Neural progenitor cell (in vitro differentiated cells): ENCODE measurements around the gene WWC1. TPM values are rescaled to one million over a fixed set of nuclear protein-coding genes. Genes with fewer than 3 reads are reported as not detected.

Source experiments
- DNase-seq: peaks from one replicate; pipeline ENCODE4 v3.0.0-alpha.2; 2016; ENCODE audit warnings: low spot score
- H2AFZ ChIP-seq: fragments of 200-600 bp; sonication (generic); replicated peaks from 2 replicates; pipeline ENCODE4 v1.6.1; 2016; ENCODE audit warnings: antibody characterized with exemption
- H3F3A ChIP-seq: fragments of 200-600 bp; sonication (generic); 2 replicates; pipeline ENCODE4 v1.6.1; 2016; ENCODE audit warnings: antibody characterized with exemption, low read depth
- H3K27ac ChIP-seq: fragments of 200-600 bp; sonication (generic); 2 replicates; pipeline ENCODE4 v1.5.1; 2016; ENCODE audit warnings: mild to moderate bottlenecking
- H3K27me3 ChIP-seq: fragments of 200-600 bp; sonication (generic); 2 replicates; pipeline ENCODE4 v1.6.1; 2016; ENCODE audit warnings: mild to moderate bottlenecking, moderate library complexity
- H3K36me3 ChIP-seq: fragments of 200-600 bp; sonication (generic); 2 replicates; pipeline ENCODE4 v1.5.1; 2016
- H3K4me1 ChIP-seq: fragments of 200-600 bp; sonication (generic); 2 replicates; pipeline ENCODE4 v1.6.1; 2016; ENCODE audit warnings: mixed run types
- H3K4me2 ChIP-seq: fragments of 200-600 bp; sonication (generic); 2 replicates; pipeline ENCODE4 v1.6.1; 2016
- H3K4me3 ChIP-seq: fragments of 200-600 bp; sonication (generic); 2 replicates; pipeline ENCODE4 v1.5.1; 2016
- H3K79me2 ChIP-seq: fragments of 200-600 bp; sonication (generic); 2 replicates; pipeline ENCODE4 v1.6.1; 2016; ENCODE audit warnings: low read depth
- H3K9ac ChIP-seq: fragments of 200-600 bp; sonication (generic); 2 replicates; pipeline ENCODE4 v1.6.1; 2016
- H3K9me3 ChIP-seq: fragments of 200-600 bp; sonication (generic); 2 replicates; pipeline ENCODE4 v1.5.1; 2016; ENCODE audit warnings: low read depth
- H4K20me1 ChIP-seq: fragments of 200-600 bp; sonication (generic); 2 replicates; pipeline ENCODE4 v1.6.1; 2016; ENCODE audit warnings: low read depth
- H3K27ac Mint-ChIP-seq: 3 replicates; pipeline ENCODE4 v1.8.0; 2021; ENCODE audit warnings: mixed read lengths
- H3K27me3 Mint-ChIP-seq: 2 replicates; pipeline ENCODE4 v1.8.0; 2022; ENCODE audit warnings: low read depth, mild to moderate bottlenecking, inconsistent platforms, moderate library complexity, mixed read lengths; ENCODE audit not compliant: insufficient read depth
- H3K36me3 Mint-ChIP-seq: 3 replicates; pipeline ENCODE4 v1.8.0; 2021; ENCODE audit warnings: mixed read lengths
- H3K4me1 Mint-ChIP-seq: 3 replicates; pipeline ENCODE4 v1.8.0; 2021; ENCODE audit warnings: mixed read lengths
- H3K4me3 Mint-ChIP-seq: 3 replicates; pipeline ENCODE4 v1.8.0; 2021; ENCODE audit warnings: mild to moderate bottlenecking, moderate library complexity, mixed read lengths
- H3K9me3 Mint-ChIP-seq: 3 replicates; pipeline ENCODE4 v1.8.0; 2020; ENCODE audit warnings: mixed read lengths
- EZH2 ChIP-seq: fragments of 200-600 bp; sonication (generic); IDR thresholded peaks from 2 replicates; pipeline ENCODE4 v1.6.1; 2017; ENCODE audit warnings: antibody characterized with exemption, mild to moderate bottlenecking, moderate library complexity
- EZH2phosphoT487 ChIP-seq: fragments of 200-600 bp; sonication (generic); IDR thresholded peaks from 2 replicates; pipeline ENCODE4 v1.6.1; 2017; ENCODE audit warnings: antibody characterized with exemption
- total RNA-seq: library from RNA; depleted of rRNA; stranded (reverse); fragments of >200 nt; gene quantifications from 2 replicates; pipeline ENCODE4 v1.2.3, GENCODE V29; 2015; ENCODE audit warnings: low replicate concordance
- TF ChIP-seq, protein P1 (sequence below): fragments of 200-600 bp; sonication (generic); IDR thresholded peaks from 2 replicates; pipeline ENCODE4 v1.5.1; 2017; ENCODE audit warnings: antibody characterized with exemption, mild to moderate bottlenecking

WWC1 gene
- total RNA-seq, 1 donor from 2014 or later = 6.7 TPM

DNA sequence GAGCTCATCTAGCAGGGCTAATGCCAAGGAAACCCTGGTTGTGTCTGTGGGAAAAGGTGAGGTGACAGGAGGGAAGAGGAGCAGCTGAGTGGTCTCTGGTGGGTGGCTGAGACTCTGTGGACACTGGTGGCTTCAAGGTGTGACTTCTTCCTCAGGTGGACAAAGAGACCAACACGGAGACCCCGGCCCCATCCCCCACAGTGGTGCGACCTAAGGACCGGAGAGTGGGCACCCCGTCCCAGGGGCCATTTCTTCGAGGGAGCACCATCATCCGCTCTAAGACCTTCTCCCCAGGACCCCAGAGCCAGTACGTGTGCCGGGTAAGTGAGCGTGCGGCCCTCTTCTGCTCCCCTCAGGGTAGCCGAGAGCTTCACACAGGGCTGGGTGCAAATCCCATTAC lies 163.8 kb downstream of the WWC1 start:
- H3K4me2 ChIP-seq = no peak overlapping the region
- H3K4me1 ChIP-seq = no peaks in the 10 kb centered on the region
- no peak overlapping the region for H3K4me3 ChIP-seq
- H3K79me2 ChIP-seq = no peaks in the 10 kb centered on the region
- TF ChIP-seq EZH2 = no peak
- TF ChIP-seq EZH2phosphoT487 = no peak
- TF ChIP-seq, protein P1, sequence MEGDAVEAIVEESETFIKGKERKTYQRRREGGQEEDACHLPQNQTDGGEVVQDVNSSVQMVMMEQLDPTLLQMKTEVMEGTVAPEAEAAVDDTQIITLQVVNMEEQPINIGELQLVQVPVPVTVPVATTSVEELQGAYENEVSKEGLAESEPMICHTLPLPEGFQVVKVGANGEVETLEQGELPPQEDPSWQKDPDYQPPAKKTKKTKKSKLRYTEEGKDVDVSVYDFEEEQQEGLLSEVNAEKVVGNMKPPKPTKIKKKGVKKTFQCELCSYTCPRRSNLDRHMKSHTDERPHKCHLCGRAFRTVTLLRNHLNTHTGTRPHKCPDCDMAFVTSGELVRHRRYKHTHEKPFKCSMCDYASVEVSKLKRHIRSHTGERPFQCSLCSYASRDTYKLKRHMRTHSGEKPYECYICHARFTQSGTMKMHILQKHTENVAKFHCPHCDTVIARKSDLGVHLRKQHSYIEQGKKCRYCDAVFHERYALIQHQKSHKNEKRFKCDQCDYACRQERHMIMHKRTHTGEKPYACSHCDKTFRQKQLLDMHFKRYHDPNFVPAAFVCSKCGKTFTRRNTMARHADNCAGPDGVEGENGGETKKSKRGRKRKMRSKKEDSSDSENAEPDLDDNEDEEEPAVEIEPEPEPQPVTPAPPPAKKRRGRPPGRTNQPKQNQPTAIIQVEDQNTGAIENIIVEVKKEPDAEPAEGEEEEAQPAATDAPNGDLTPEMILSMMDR = no peak
- H3K9me3 ChIP-seq = no peaks in the 10 kb centered on the region
- no peak overlapping the region for H3K27ac ChIP-seq
- no peaks in the 10 kb centered on the region for H3K9me3 Mint-ChIP-seq
- H3K27me3 ChIP-seq = no peaks in the 10 kb centered on the region
- peaks cover 5% of the 10 kb centered on the region for H3K27me3 Mint-ChIP-seq
- no peaks in the 10 kb centered on the region for H4K20me1 ChIP-seq
- no peak overlapping the region for H3K27ac Mint-ChIP-seq
- no peaks in the 10 kb centered on the region for H3F3A ChIP-seq
- H3K36me3 ChIP-seq = no peaks in the 10 kb centered on the region
- H3K9ac ChIP-seq = no peak overlapping the region
- no peak overlapping the region for H2AFZ ChIP-seq
- no peak for DNase-seq
- H3K4me1 Mint-ChIP-seq = peaks cover 7% of the 10 kb centered on the region
- H3K36me3 Mint-ChIP-seq = peaks cover 22% of the 10 kb centered on the region
- no peak overlapping the region for H3K4me3 Mint-ChIP-seq

DNA sequence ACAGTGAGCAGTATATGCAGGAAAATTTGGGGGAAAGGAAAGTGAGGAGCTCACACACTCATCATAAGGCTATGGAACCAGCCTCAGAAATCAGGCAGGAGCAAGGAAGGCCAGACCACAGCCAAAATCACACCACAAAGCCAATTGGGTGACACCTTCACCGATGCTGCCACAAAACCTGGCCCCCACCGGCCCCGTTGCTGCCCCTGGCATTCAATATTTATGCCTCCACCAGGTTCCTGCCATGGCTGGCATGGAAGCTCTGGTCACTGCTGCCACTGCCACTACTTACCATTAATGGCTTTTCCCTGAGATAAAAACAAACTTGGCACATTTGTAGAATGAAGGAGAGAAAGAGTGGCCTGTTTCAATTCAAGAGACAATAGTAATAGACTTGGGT lies 166.1 kb downstream of the WWC1 start:
- no peaks in the 10 kb centered on the region for H3K27me3 ChIP-seq
- TF ChIP-seq, protein P1 = no peak
- TF ChIP-seq EZH2 = no peak
- Mint-ChIP-seq H3K9me3 (no peaks in the 10 kb centered on the region), H3K36me3 (peaks cover 22% of the 10 kb centered on the region), H3K27ac (no peak overlapping the region), H3K27me3 (peaks cover 11% of the 10 kb centered on the region), H3K4me3 (no peak overlapping the region), H3K4me1 (peaks cover 11% of the 10 kb centered on the region)
- no peak overlapping the region for H3K9ac ChIP-seq
- no peak overlapping the region for H2AFZ ChIP-seq
- no peak overlapping the region for H3K4me2 ChIP-seq
- H3K79me2 ChIP-seq = no peaks in the 10 kb centered on the region
- H3K36me3 ChIP-seq = no peaks in the 10 kb centered on the region
- no peak for DNase-seq
- no peak overlapping the region for H3K27ac ChIP-seq
- no peak overlapping the region for H3K4me3 ChIP-seq
- no peaks in the 10 kb centered on the region for H3K9me3 ChIP-seq
- no peaks in the 10 kb centered on the region for H3F3A ChIP-seq
- no peaks in the 10 kb centered on the region for H4K20me1 ChIP-seq
- no peaks in the 10 kb centered on the region for H3K4me1 ChIP-seq

DNA sequence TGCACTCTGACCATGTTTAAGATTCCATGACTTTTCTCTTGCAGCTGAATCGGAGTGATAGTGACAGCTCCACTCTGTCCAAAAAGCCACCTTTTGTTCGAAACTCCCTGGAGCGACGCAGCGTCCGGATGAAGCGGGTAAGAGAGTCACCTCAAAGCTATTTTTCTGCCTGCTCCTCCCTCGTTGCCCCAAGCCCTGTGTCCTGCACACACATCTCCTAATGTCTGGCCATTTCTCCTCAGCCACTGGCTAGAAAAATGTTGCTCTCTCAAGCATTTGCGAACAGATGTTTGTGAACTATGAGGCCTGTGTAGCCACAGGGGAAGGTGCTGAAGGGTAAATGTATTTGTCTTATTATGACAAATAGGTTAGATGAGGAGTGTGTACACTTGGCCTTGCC lies 169.2 kb downstream of the WWC1 start:
- peaks cover 23% of the 10 kb centered on the region for H3K36me3 Mint-ChIP-seq
- no peaks in the 10 kb centered on the region for H3F3A ChIP-seq
- no peaks in the 10 kb centered on the region for H3K27me3 ChIP-seq
- no peak overlapping the region for H3K9ac ChIP-seq
- H3K79me2 ChIP-seq = no peaks in the 10 kb centered on the region
- H3K4me1 Mint-ChIP-seq = peaks cover 11% of the 10 kb centered on the region
- H3K4me3 ChIP-seq = no peak overlapping the region
- H3K4me3 Mint-ChIP-seq = no peak overlapping the region
- no peaks in the 10 kb centered on the region for H3K36me3 ChIP-seq
- no peaks in the 10 kb centered on the region for H3K9me3 ChIP-seq
- DNase-seq = no peak
- H4K20me1 ChIP-seq = no peaks in the 10 kb centered on the region
- no peak overlapping the region for H3K27ac Mint-ChIP-seq
- TF ChIP-seq EZH2phosphoT487 (no peak), EZH2 (no peak)
- TF ChIP-seq, protein P1 = no peak
- H3K27ac ChIP-seq = no peak overlapping the region
- no peak overlapping the region for H3K4me2 ChIP-seq
- no peaks in the 10 kb centered on the region for H3K9me3 Mint-ChIP-seq
- H2AFZ ChIP-seq = no peak overlapping the region
- no peaks in the 10 kb centered on the region for H3K4me1 ChIP-seq
- peaks cover 11% of the 10 kb centered on the region for H3K27me3 Mint-ChIP-seq

DNA sequence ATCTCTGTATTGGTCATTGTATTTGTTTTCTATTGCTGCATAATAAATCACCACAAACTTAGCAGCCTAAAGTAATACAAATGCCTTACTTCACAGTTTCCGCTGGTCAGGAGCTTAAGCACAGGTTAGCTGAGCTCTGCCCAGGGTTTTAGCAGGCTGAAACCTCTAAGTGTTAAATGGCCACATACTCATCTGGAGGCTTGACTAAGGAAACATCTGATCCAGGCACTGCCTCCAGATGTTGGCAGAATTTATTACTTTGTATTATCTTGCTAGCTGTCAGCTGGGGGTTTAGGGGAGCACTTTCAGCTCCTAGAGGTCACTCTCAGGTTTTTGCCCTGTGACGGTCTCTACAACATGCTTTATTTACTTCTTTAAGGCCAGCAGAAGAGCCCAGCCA lies 171.6 kb downstream of the WWC1 start:
- DNase-seq = no peak
- Histone ChIP-seq H3K9me3 (no peaks in the 10 kb centered on the region), H3K4me2 (no peak overlapping the region), H3F3A (no peaks in the 10 kb centered on the region), H3K4me1 (no peaks in the 10 kb centered on the region), H3K27ac (no peak overlapping the region), H3K27me3 (no peaks in the 10 kb centered on the region), H2AFZ (no peak overlapping the region), H4K20me1 (no peaks in the 10 kb centered on the region), H3K36me3 (no peaks in the 10 kb centered on the region), H3K9ac (no peak overlapping the region), H3K4me3 (no peak overlapping the region), H3K79me2 (no peaks in the 10 kb centered on the region)
- H3K27me3 Mint-ChIP-seq = peaks cover 9% of the 10 kb centered on the region
- H3K9me3 Mint-ChIP-seq = no peaks in the 10 kb centered on the region
- no peak overlapping the region for H3K4me3 Mint-ChIP-seq
- peaks cover 9% of the 10 kb centered on the region for H3K4me1 Mint-ChIP-seq
- no peak overlapping the region for H3K27ac Mint-ChIP-seq
- TF ChIP-seq, protein P1 = no peak
- TF ChIP-seq EZH2 = no peak
- TF ChIP-seq EZH2phosphoT487 = no peak
- H3K36me3 Mint-ChIP-seq = peaks cover 16% of the 10 kb centered on the region
